ENCODE data around the gene FBXO9.
A peak's percentile ranks its signal among the peaks of the same experiment; 100 is the strongest.

Gene FBXO9

DNA sequence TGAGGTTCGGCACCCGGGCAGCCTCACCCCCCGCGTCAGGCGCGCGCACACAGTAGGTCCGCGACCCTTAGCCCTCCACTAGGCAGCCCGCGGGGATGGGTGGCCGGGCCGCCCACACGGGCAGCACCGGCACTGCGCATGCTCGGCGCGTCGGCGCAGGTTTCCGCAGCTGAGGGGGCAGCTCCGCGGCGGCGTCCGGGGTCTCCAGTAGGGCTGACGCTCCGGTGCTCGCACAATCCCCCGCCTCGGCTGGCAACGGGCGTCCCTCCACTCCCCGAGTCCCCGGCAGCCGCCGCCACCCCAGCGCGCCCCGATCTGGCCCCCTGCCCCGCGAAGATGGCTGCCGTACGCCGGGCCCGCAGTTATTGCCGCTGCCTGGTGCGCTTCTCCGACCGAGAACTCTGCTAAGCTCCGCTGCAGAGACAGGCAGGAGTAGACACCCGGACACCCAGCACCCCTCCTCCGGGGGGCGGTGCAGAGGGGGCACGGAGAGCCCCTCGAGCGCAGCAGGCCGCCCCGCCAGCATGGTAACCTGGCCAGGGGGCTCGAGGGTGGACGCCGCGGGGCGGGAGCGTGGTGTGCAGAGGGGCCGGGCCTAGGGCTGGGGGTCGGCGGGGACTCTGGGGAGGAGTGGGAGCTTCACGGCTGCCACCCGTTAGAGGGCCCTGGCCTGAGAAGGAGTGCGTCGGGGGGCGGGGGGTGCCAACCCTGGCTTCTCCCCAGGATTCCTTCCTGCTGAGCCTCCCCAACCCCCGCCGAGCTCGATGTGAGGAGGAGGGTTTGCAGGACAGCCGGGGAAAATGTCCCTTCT, at the start of gene FBXO9:
FBXO9 (plus strand) TSS at position 139 of the 811 bp plus-strand sequence; CDS start at position 525, 386 bp downstream.
- no peak for DNase-seq (ENCODE audit: low read depth)

DNA sequence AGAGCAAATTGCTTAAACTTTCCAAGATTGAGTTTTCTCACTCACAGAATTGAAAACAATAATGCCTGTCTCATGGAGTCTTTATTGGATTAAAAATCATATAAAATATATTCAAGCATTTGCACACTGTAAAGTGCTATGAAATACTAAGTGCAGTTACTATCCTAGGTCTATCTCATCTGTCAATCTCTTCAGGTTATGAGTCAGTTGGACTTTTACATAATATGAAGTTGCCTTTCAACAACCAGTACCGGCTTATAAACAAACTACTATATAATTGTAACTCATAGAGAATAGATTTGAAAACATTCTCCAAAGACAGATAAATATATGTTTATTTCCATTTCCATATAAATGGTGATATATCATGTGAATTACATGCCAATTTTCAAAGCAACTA, 49.7 kb upstream of the FBXO9 start:
- no peak for DNase-seq (ENCODE audit: low read depth)
- in situ Hi-C loops (cut with HindIII; ENCODE audit: low sequenced_read_pairs), result no loop called here
- TF ChIP-seq, protein P1, sequence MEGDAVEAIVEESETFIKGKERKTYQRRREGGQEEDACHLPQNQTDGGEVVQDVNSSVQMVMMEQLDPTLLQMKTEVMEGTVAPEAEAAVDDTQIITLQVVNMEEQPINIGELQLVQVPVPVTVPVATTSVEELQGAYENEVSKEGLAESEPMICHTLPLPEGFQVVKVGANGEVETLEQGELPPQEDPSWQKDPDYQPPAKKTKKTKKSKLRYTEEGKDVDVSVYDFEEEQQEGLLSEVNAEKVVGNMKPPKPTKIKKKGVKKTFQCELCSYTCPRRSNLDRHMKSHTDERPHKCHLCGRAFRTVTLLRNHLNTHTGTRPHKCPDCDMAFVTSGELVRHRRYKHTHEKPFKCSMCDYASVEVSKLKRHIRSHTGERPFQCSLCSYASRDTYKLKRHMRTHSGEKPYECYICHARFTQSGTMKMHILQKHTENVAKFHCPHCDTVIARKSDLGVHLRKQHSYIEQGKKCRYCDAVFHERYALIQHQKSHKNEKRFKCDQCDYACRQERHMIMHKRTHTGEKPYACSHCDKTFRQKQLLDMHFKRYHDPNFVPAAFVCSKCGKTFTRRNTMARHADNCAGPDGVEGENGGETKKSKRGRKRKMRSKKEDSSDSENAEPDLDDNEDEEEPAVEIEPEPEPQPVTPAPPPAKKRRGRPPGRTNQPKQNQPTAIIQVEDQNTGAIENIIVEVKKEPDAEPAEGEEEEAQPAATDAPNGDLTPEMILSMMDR (IDR thresholded peaks at IDR 0.05; ENCODE audit: low read depth, low read length, missing control alignments), result no peak
- H3K4me3 ChIP-seq (ENCODE audit: low read depth, low read length), result no peak overlapping the region

More for the DNA sequence above, at the start of gene FBXO9:
- peak within 1 kb of the TSS; percentile 83 for H3K4me3 ChIP-seq (ENCODE audit: low read depth, low read length)
- in situ Hi-C loops (cut with HindIII; ENCODE audit: low sequenced_read_pairs), result no loop called here
- TF ChIP-seq, protein P1 (IDR thresholded peaks at IDR 0.05; ENCODE audit: low read depth, low read length, missing control alignments), result no peak

GRCh38 chr6:53018446-53018845, 46.8 kb upstream of the FBXO9 start:
- in situ Hi-C loops (cut with HindIII; ENCODE audit: low sequenced_read_pairs), result no loop called here
- TF ChIP-seq, protein P1 (IDR thresholded peaks at IDR 0.05; ENCODE audit: low read depth, low read length, missing control alignments), result no peak
- no peak for DNase-seq (ENCODE audit: low read depth)
- no peak overlapping the region for H3K4me3 ChIP-seq (ENCODE audit: low read depth, low read length)

DNA sequence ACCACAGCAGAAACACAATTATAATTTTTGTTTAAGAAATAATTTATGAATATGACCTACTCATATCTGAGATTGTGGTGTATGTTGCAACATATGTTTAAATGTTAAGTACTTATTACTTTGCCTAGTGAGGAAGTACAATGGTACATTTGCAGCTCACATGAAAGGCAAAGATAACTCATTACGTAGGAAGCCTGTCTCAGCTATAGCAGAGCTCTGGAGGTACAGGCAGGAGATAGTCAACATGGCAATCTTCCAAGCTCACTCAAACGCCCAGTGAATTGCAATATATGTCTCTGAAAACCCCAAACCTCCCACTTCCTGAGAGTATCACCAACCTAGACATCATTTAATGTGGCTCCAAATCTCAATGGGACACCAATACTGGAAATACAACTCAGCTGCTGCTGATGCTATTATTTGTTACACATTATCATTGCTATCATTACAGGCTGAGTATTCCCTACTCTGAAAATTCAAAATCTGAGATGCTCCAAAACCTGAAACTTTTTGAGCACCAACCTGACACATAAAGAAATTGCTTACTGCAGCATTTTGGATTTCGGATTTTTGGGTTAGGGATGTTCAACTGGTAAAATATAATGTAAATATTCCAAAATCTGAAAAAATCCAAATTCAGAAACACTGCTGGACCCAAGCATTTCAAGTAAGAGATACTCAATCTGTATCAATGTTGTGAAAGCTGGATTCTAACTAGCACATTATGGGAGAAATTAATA, 45.0 kb upstream of the FBXO9 start:
- H3K4me3 ChIP-seq (ENCODE audit: low read depth, low read length), result no peak overlapping the region
- no peak for DNase-seq (ENCODE audit: low read depth)
- in situ Hi-C loops (cut with HindIII; ENCODE audit: low sequenced_read_pairs), result no loop called here
- TF ChIP-seq, protein P1 (IDR thresholded peaks at IDR 0.05; ENCODE audit: low read depth, low read length, missing control alignments), result no peak

DNA sequence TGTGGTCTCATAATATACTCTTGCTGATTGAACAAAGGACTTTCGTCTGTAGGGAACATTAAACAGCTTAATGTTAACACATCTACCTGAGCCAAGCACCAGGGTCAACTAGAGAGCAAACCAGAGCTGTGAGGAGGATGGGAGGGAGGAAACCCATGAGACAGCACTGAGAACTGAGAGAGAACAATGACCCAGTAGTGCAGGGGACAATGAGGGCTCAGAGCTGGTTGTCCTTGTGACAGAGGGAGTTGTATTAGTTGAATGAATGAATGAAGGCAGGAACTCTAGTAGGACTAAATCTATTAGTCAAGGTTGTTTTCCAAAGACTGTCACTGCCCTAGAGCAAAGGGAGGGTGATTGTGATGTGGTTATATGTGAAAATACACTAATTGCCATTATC, 41.9 kb upstream of the FBXO9 start:
- in situ Hi-C loops (cut with HindIII; ENCODE audit: low sequenced_read_pairs), result no loop called here
- H3K4me3 ChIP-seq (ENCODE audit: low read depth, low read length), result no peak overlapping the region
- TF ChIP-seq, protein P1 (IDR thresholded peaks at IDR 0.05; ENCODE audit: low read depth, low read length, missing control alignments), result no peak
- no peak for DNase-seq (ENCODE audit: low read depth)

GRCh38 chr6:53026526-53026925, 38.7 kb upstream of the FBXO9 start:
- in situ Hi-C loops (cut with HindIII; ENCODE audit: low sequenced_read_pairs), result no loop called here
- H3K4me3 ChIP-seq (ENCODE audit: low read depth, low read length), result no peak overlapping the region
- TF ChIP-seq, protein P1 (IDR thresholded peaks at IDR 0.05; ENCODE audit: low read depth, low read length, missing control alignments), result no peak
- no peak for DNase-seq (ENCODE audit: low read depth)
